HepG2 (cell line): ENCODE data around the gene ELAVL3. TPM values are rescaled to one million over a fixed set of nuclear protein-coding genes. Genes with fewer than 3 reads are reported as not detected.

ENCODE experiments used
- CSRNP2 ChIP-seq: sonication (generic); formaldehyde crosslinking; conservative IDR thresholded peaks from 2 replicates; pipeline ENCODE4 v1.8.0; 2022; ENCODE audit warnings: low read depth, missing genetic modification reagents
- DPF2 ChIP-seq: sonication (generic); formaldehyde crosslinking; IDR thresholded peaks from 2 replicates; pipeline ENCODE4 v1.4.0; 2020; ENCODE audit warnings: mild to moderate bottlenecking, low read depth, missing genetic modification reagents, borderline replicate concordance
- HIVEP1 ChIP-seq: sonication (generic); formaldehyde crosslinking; IDR thresholded peaks from 2 replicates; pipeline ENCODE4 v1.4.0; 2020; ENCODE audit warnings: mild to moderate bottlenecking, missing genetic modification reagents
- NBN ChIP-seq: fragments of 450-650 bp; conservative IDR thresholded peaks from 2 replicates; pipeline ENCODE4 v1.6.1; 2017
- TBL1XR1 ChIP-seq: fragments of 150-350 bp; IDR thresholded peaks from 2 replicates; pipeline ENCODE4 v1.6.1; 2014; ENCODE audit warnings: borderline replicate concordance, low read length; ENCODE audit not compliant: partially characterized antibody
- TRIM22 ChIP-seq: fragments of 450-650 bp; IDR thresholded peaks from 2 replicates; pipeline ENCODE4 v1.6.1; 2017
- ZBTB43 ChIP-seq: sonication (generic); formaldehyde crosslinking; conservative IDR thresholded peaks from 2 replicates; pipeline ENCODE4 v1.4.0; 2020; ENCODE audit warnings: missing genetic modification reagents
- ZNF747 ChIP-seq: sonication (generic); formaldehyde crosslinking; IDR thresholded peaks from 2 replicates; pipeline ENCODE4 v1.8.1; 2023; ENCODE audit warnings: missing genetic modification reagents, mild to moderate bottlenecking, borderline replicate concordance
- ZSCAN21 ChIP-seq: sonication (generic); formaldehyde crosslinking; IDR thresholded peaks from 2 replicates; pipeline ENCODE4 v1.8.0; 2022; ENCODE audit warnings: mild to moderate bottlenecking, missing genetic modification reagents, moderate library complexity, borderline replicate concordance
- polyA plus RNA-seq, 8 experiments: library from polyadenylated mRNA; depleted of rRNA in 3 of 8; stranded (reverse) in 7 of 8; unstranded in 1 of 8; fragments of >200 nt; fragmentation: Illumina TruSeq in 4 of 8; extraction: Trizol in 4 of 8; gene quantifications; 2 replicates each; pipeline versions ENCODE4 v1.2.1 to v1.2.3, GENCODE V29; 2011 to 2016; ENCODE audit warnings: low read depth in 4 of 8, missing spikeins in 1 of 8, mixed read lengths in 1 of 8; ENCODE audit not compliant: insufficient read depth in 1 of 8
- total RNA-seq, 5 experiments: library from RNA; depleted of rRNA; stranded (reverse); fragments of >200 nt; fragmentation: Illumina TruSeq; extraction: Trizol; gene quantifications; 2 replicates each; pipeline ENCODE4 v1.2.3, GENCODE V29; 2016; ENCODE audit warnings: low read depth in 1 of 5

ELAVL3 gene
- total and polyA plus RNA-seq, 2 of the 13 experiments (the other 11 are each of a cell fraction or from before 2014, with no cell fraction given), result 0.03 TPM; not detected in 1

GRCh38 chr19:11495481-11495880 is 14.6 kb upstream of the ELAVL3 start (continued):
- no peak for TF ChIP-seq ZNF747 (CRISPR knock-in tag)
- TF ChIP-seq HIVEP1 (CRISPR knock-in tag), result no peak
- no peak for TF ChIP-seq DPF2 (CRISPR knock-in tag)
- TF ChIP-seq TRIM22, result no peak
- no peak for TF ChIP-seq ZBTB43
- no peak for TF ChIP-seq TBL1XR1
- no peak for TF ChIP-seq CSRNP2
- TF ChIP-seq NBN, result no peak
- TF ChIP-seq ZSCAN21 (CRISPR knock-in tag), result no peak
- TF ChIP-seq, all 625 proteins: peak for 0
